Loucy (cell line): ENCODE data around the gene NLRP9.

ENCODE experiments used
- H2AFZ ChIP-seq: fragments of 200-600 bp; sonication (generic); 2 replicates; pipeline ENCODE4 v1.6.0; 2016; ENCODE audit warnings: antibody characterized with exemption, mild to moderate bottlenecking, low read length, moderate library complexity
- H3F3A ChIP-seq: fragments of 200-600 bp; 2 replicates; pipeline ENCODE4 v1.6.0; 2016; ENCODE audit warnings: antibody characterized with exemption, low read depth, mild to moderate bottlenecking
- H3K27me3 ChIP-seq: fragments of 200-600 bp; sonication (generic); 2 replicates; pipeline ENCODE4 v1.6.1; 2014; ENCODE audit warnings: low read length, mild to moderate bottlenecking; ENCODE audit not compliant: insufficient read depth, poor library complexity, severe bottlenecking
- H3K36me3 ChIP-seq: fragments of 200-600 bp; sonication (generic); 2 replicates; pipeline ENCODE4 v1.6.1; 2016; ENCODE audit warnings: low read length; ENCODE audit not compliant: insufficient read depth
- H3K4me1 ChIP-seq: fragments of 200-600 bp; sonication (generic); 2 replicates; pipeline ENCODE4 v1.5.1; 2014; ENCODE audit warnings: low read length, mild to moderate bottlenecking; ENCODE audit not compliant: insufficient read depth, poor library complexity, severe bottlenecking
- H3K4me2 ChIP-seq: fragments of 200-600 bp; sonication (generic); 2 replicates; pipeline ENCODE4 v1.6.0; 2014; ENCODE audit warnings: antibody characterized with exemption, low read length, low read depth, mild to moderate bottlenecking; ENCODE audit not compliant: poor library complexity, severe bottlenecking
- H3K4me3 ChIP-seq: fragments of 200-600 bp; sonication (generic); 2 replicates; pipeline ENCODE4 v1.5.1; 2014; ENCODE audit warnings: low read length, mild to moderate bottlenecking, mixed read lengths; ENCODE audit not compliant: poor library complexity, severe bottlenecking
- H3K79me2 ChIP-seq: fragments of 200-600 bp; sonication (generic); 2 replicates; pipeline ENCODE4 v1.6.1; 2014; ENCODE audit warnings: low read length; ENCODE audit not compliant: insufficient read depth
- H3K9ac ChIP-seq: fragments of 200-600 bp; sonication (generic); 2 replicates; pipeline ENCODE4 v1.6.0; 2014; ENCODE audit warnings: mild to moderate bottlenecking, low read depth, low read length, moderate library complexity; ENCODE audit not compliant: poor library complexity, severe bottlenecking
- H3K9me2 ChIP-seq: fragments of 200-600 bp; sonication (generic); replicated peaks from 2 replicates; pipeline ENCODE4 v1.6.1; 2016; ENCODE audit warnings: low read depth, low read length, mixed read lengths
- H3K9me3 ChIP-seq: fragments of 200-600 bp; sonication (generic); 2 replicates; pipeline ENCODE4 v1.6.1; 2014; ENCODE audit warnings: mild to moderate bottlenecking, antibody characterized with exemption, low read length, low read depth; ENCODE audit not compliant: insufficient read depth
- H4K20me1 ChIP-seq: fragments of 200-600 bp; sonication (generic); 2 replicates; pipeline ENCODE4 v1.6.0; 2014; ENCODE audit warnings: antibody characterized with exemption, low read length, mild to moderate bottlenecking; ENCODE audit not compliant: insufficient read depth, poor library complexity, severe bottlenecking
- EZH2phosphoT487 ChIP-seq: fragments of 200-600 bp; IDR thresholded peaks from 2 replicates; pipeline ENCODE4 v1.6.1; 2018; ENCODE audit warnings: antibody characterized with exemption, mild to moderate bottlenecking, moderate library complexity, borderline replicate concordance
- TF ChIP-seq, protein P1 (sequence below): fragments of 200-600 bp; sonication (generic); conservative IDR thresholded peaks from 2 replicates; pipeline ENCODE4 v1.5.1; 2014; ENCODE audit warnings: mild to moderate bottlenecking, antibody characterized with exemption, low read length

The NLRP9 gene

DNA sequence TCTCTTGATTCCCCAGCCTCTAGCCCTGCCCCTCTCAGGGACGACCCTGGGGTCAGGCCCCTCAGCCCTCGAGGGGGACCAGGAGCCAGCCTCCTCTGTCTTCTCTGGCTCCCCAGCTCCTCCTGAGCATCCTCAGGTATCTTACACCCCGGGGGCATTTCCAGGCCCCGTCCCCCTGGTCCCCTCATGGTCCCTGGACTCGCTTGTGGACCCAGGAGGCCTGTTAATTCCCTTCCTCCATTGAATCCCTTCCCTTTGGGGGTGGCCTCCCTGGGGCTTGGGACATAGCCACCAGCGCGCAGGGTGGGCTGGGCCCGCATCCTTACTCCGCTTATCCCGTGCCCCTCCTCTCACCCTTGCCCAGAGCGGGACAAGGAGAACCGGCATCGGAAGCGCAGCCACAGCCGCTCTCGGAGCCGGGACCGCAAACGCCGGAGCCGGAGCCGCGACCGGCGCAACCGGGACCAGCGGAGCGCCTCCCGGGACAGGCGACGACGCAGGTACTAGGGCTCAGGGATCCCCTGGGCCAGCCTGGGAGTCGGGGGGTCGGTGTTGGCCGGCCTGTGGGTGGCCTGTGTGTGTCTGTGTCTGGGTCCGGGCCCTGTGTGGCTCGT lies 79.2 kb downstream of the NLRP9 start:
- Histone ChIP-seq H4K20me1 (peaks cover 85% of the 10 kb centered on the region), H3K9me3 (no peaks in the 10 kb centered on the region), H3K27me3 (peaks cover 4% of the 10 kb centered on the region), H2AFZ (no peak overlapping the region), H3K9me2 (no peaks in the 10 kb centered on the region), H3K4me3 (peak overlapping the region; percentile 82), H3K79me2 (peaks cover 90% of the 10 kb centered on the region), H3K4me1 (peaks cover 33% of the 10 kb centered on the region), H3K36me3 (peaks cover 49% of the 10 kb centered on the region), H3F3A (no peaks in the 10 kb centered on the region), H3K9ac (peak overlapping the region; percentile 95), H3K4me2 (peak overlapping the region; percentile 94)
- TF ChIP-seq, protein P1, sequence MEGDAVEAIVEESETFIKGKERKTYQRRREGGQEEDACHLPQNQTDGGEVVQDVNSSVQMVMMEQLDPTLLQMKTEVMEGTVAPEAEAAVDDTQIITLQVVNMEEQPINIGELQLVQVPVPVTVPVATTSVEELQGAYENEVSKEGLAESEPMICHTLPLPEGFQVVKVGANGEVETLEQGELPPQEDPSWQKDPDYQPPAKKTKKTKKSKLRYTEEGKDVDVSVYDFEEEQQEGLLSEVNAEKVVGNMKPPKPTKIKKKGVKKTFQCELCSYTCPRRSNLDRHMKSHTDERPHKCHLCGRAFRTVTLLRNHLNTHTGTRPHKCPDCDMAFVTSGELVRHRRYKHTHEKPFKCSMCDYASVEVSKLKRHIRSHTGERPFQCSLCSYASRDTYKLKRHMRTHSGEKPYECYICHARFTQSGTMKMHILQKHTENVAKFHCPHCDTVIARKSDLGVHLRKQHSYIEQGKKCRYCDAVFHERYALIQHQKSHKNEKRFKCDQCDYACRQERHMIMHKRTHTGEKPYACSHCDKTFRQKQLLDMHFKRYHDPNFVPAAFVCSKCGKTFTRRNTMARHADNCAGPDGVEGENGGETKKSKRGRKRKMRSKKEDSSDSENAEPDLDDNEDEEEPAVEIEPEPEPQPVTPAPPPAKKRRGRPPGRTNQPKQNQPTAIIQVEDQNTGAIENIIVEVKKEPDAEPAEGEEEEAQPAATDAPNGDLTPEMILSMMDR, result no peak
- TF ChIP-seq EZH2phosphoT487, result no peak
